Kidney (tissue), 14 donors: ENCODE results near the gene KCNE4. TPM values are rescaled to one million over a fixed set of nuclear protein-coding genes. Genes with fewer than 3 reads are reported as not detected.

Source experiments
- DNase-seq, 5 donors: peaks; one replicate each; pipeline ENCODE4 v3.0.0-alpha.2; 2013 to 2020
- FAIRE-seq: peaks from 2 replicates; lab custom pipeline; 2012; peaks lifted over from hg19 to GRCh38; lab: Jason Lieb, UNC
- H3K27ac ChIP-seq, 2 donors: one replicate each; pipeline ENCODE4 v1.7.0; 2013; ENCODE audit warnings: low read depth in 2 of 2, low read length in 2 of 2, inconsistent platforms in 1 of 2
- H3K27me3 ChIP-seq: one replicate; pipeline ENCODE4 v1.7.1; 2013; ENCODE audit warnings: low read length, inconsistent platforms; ENCODE audit not compliant: control insufficient read depth, insufficient read depth
- H3K36me3 ChIP-seq, 3 donors: one replicate each; pipeline versions ENCODE4 v1.7.0 to v1.7.1; 2013; ENCODE audit warnings: low read length in 3 of 3, control low read depth in 1 of 3, inconsistent platforms in 1 of 3; ENCODE audit not compliant: insufficient read depth in 3 of 3, control insufficient read depth in 2 of 3
- H3K4me1 ChIP-seq, 3 donors: one replicate each; pipeline versions ENCODE4 v1.7.0 to v1.7.1; 2013; ENCODE audit warnings: low read length in 3 of 3, inconsistent platforms in 1 of 3, low read depth in 1 of 3; ENCODE audit not compliant: control insufficient read depth in 2 of 3, insufficient read depth in 2 of 3
- H3K4me3 ChIP-seq, 3 donors: one replicate each; pipeline versions ENCODE4 v1.7.0 to v1.8.1; 2013; ENCODE audit warnings: low read length in 3 of 3, control low read depth in 1 of 3, inconsistent platforms in 1 of 3
- H3K9ac ChIP-seq, 3 donors: one replicate each; pipeline versions ENCODE4 v1.7.0 to v1.7.1; 2013; ENCODE audit warnings: low read length in 3 of 3, control low read depth in 1 of 3, inconsistent platforms in 1 of 3
- H3K9me3 ChIP-seq, 3 donors: one replicate each; pipeline versions ENCODE4 v1.7.0 to v1.7.1; 2013; ENCODE audit warnings: low read length in 3 of 3, control low read depth in 1 of 3, inconsistent platforms in 1 of 3; ENCODE audit not compliant: control insufficient read depth in 2 of 3, insufficient read depth in 1 of 3
- CTCF ChIP-seq: IDR thresholded peaks from 3 replicates; pipeline ENCODE4 v1.5.1; 2012; ENCODE audit warnings: mild to moderate bottlenecking, moderate library complexity, borderline replicate concordance; ENCODE audit not compliant: insufficient read depth; ENCODE audit errors: extremely low read depth
- intact Hi-C: fragments of 100-400 bp; cut with DNase I; formaldehyde crosslinking; loops from one replicate; pipeline ENCODE4 v1.11.1; 2022
- polyA plus RNA-seq: library from polyadenylated mRNA; stranded (reverse); fragments of 350-450 nt; fragmentation: Illumina TruSeq; extraction: RNeasy Lipid Tissue Mini Kit (QIAGEN cat#74804); gene quantifications from one replicate; pipeline ENCODE4 v1.2.3, GENCODE V29; 2014; ENCODE audit warnings: low read depth, low replicate concordance; ENCODE audit not compliant: insufficient read depth
- total RNA-seq: library from RNA; stranded (reverse); fragmentation: NEBNext Ultra II Directional; extraction: Animal tissue kit (Norgen Biotek cat#: 25700); gene quantifications from one replicate; pipeline ENCODE4 v1.2.1, GENCODE V29; 2021
- donor health status: control.
- donor health status: control.
- donor health status: control.
- donor health status: control.
- donor health status: control.
- donor health status: DM: yes; HTN: yes; CAD: no.
- donor health status: Normal renal cell carcinoma (clear cell type).

KCNE4 gene
- total and polyA plus RNA-seq, 2 donors from 2014 or later: 4.0 to 4.2 TPM

- Histone ChIP-seq H3K4me3 (peak overlapping the region; percentile 57 to 76 (median 63)), H3K36me3 (no peaks in the 10 kb centered on the region), H3K9ac (peak overlapping the region in 2 of 3 donors; percentile 41 to 68), H3K9me3 (peaks cover 0 to 1% (median 0%) of the 10 kb centered on the region in 3 donors), H3K27me3 (no peaks in the 10 kb centered on the region), H3K4me1 (peaks cover 0 to 5% (median 3%) of the 10 kb centered on the region in 3 donors), H3K27ac (peak overlapping the region; percentile 36 to 73)
- DNase-seq (peak in 3 of 5 donors; percentile 23 to 74 (median 34)), FAIRE-seq (no peak)
- intact Hi-C loops: no loop called here
- no peak for TF ChIP-seq CTCF
Measured at GRCh38 chr2:223052548-223053483, 826 bp downstream of the KCNE4 start.

- FAIRE-seq (no peak), DNase-seq (peak in 2 of 5 donors; percentile 42 to 47)
- H3K9me3 ChIP-seq: peaks cover 0 to 1% (median 0%) of the 10 kb centered on the region in 3 donors
- TF ChIP-seq CTCF: no peak
- no peaks in the 10 kb centered on the region for H3K27me3 ChIP-seq
- intact Hi-C loops: no loop called here
- H3K4me3 ChIP-seq: peak overlapping the region; percentile 47 to 76 (median 57)
- peak overlapping the region in 2 of 3 donors; percentile 41 to 68 for H3K9ac ChIP-seq
- H3K4me1 ChIP-seq: peaks cover 0 to 5% (median 3%) of the 10 kb centered on the region in 3 donors
- no peaks in the 10 kb centered on the region for H3K36me3 ChIP-seq
- peak overlapping the region; percentile 36 to 73 for H3K27ac ChIP-seq
Measured at GRCh38 chr2:223053484-223054192, 1.6 kb downstream of the KCNE4 start.

- Histone ChIP-seq H3K27ac (peak overlapping the region; percentile 56 to 73), H3K4me3 (peak overlapping the region; percentile 36 to 76 (median 57)), H3K9ac (peak overlapping the region in 1 of 3 donors; percentile 68), H3K36me3 (no peaks in the 10 kb centered on the region), H3K9me3 (peaks cover 0 to 1% (median 0%) of the 10 kb centered on the region in 3 donors), H3K27me3 (no peaks in the 10 kb centered on the region), H3K4me1 (peaks cover 0 to 5% (median 3%) of the 10 kb centered on the region in 3 donors)
- FAIRE-seq: no peak
- intact Hi-C loops: no loop called here
- peak in 2 of 5 donors; percentile 76 to 91 for DNase-seq
- no peak for TF ChIP-seq CTCF
Measured at GRCh38 chr2:223054193-223054781, 2.3 kb downstream of the KCNE4 start.
